ENCODE data around the gene IBA57. TPM values are rescaled to one million over a fixed set of nuclear protein-coding genes. Genes with fewer than 3 reads are reported as not detected.
A peak's percentile ranks its signal among the peaks of the same experiment; 100 is the strongest.

Gene IBA57
- total RNA-seq, 1 experiment from 2014 or later = 4.4 TPM

GRCh38 chr1:228141226-228142044, 24.2 kb upstream of the IBA57 start:
- H3K27ac ChIP-seq = peak overlapping the region; percentile 65; the same call in 1 of the 2 replicates
- H3K4me3 ChIP-seq = peak overlapping the region; percentile 89
- H3K9me3 ChIP-seq (replicated peaks) = no peaks in the 10 kb centered on the region
- no peaks in the 10 kb centered on the region for H3K27me3 ChIP-seq
- no peaks in the 10 kb centered on the region for H3K36me3 ChIP-seq
- DNase-seq = peak; percentile 51 to 52
- peaks cover 16% of the 10 kb centered on the region for H3K4me1 ChIP-seq

GRCh38 chr1:228142155-228142691, 23.4 kb upstream of the IBA57 start:
- Histone ChIP-seq H3K9me3 (replicated peaks) (no peaks in the 10 kb centered on the region), H3K27ac (no peak overlapping the region), H3K27me3 (no peaks in the 10 kb centered on the region), H3K4me1 (peaks cover 16% of the 10 kb centered on the region), H3K36me3 (no peaks in the 10 kb centered on the region), H3K4me3 (no peak overlapping the region; the same call in 1 of the 2 replicates)
- DNase-seq = no peak

GRCh38 chr1:228142701-228143136, 22.9 kb upstream of the IBA57 start:
- DNase-seq = no peak
- H3K4me1 ChIP-seq = peaks cover 16% of the 10 kb centered on the region
- no peak overlapping the region for H3K27ac ChIP-seq
- no peaks in the 10 kb centered on the region for H3K27me3 ChIP-seq
- no peaks in the 10 kb centered on the region for H3K36me3 ChIP-seq
- no peak overlapping the region for H3K4me3 ChIP-seq
- no peaks in the 10 kb centered on the region for H3K9me3 ChIP-seq (replicated peaks)

GRCh38 chr1:228143480-228144192, 22.0 kb upstream of the IBA57 start:
- no peak for DNase-seq
- Histone ChIP-seq H3K27ac (no peak overlapping the region), H3K4me1 (peaks cover 16% of the 10 kb centered on the region)

GRCh38 chr1:228144193-228144992, 21.2 kb upstream of the IBA57 start:
- H3K27ac ChIP-seq = no peak overlapping the region
- no peaks in the 10 kb centered on the region for H3K9me3 ChIP-seq (replicated peaks)
- no peaks in the 10 kb centered on the region for H3K27me3 ChIP-seq
- H3K4me1 ChIP-seq = peaks cover 16% of the 10 kb centered on the region
- no peak overlapping the region for H3K4me3 ChIP-seq
- 0 out of 2 replicates have a peak, but pooled peaks cover 4% of the 10 kb centered on the region for H3K36me3 ChIP-seq
- no peak for DNase-seq

More at GRCh38 chr1:228143480-228144192, 22.0 kb upstream of the IBA57 start:
- H3K36me3 ChIP-seq = 0 out of 2 replicates have a peak, but pooled peaks cover under 1% of the 10 kb centered on the region
- no peak overlapping the region for H3K4me3 ChIP-seq
- H3K9me3 ChIP-seq (replicated peaks) = no peaks in the 10 kb centered on the region
- no peaks in the 10 kb centered on the region for H3K27me3 ChIP-seq

- no peak overlapping the region for H3K4me3 ChIP-seq
- H3K9me3 ChIP-seq (replicated peaks) = no peaks in the 10 kb centered on the region
- H3K27me3 ChIP-seq = no peaks in the 10 kb centered on the region
- 0 out of 2 replicates have a peak, but pooled peaks cover 4% of the 10 kb centered on the region for H3K36me3 ChIP-seq
- H3K4me1 ChIP-seq = peaks cover 21% of the 10 kb centered on the region
- H3K27ac ChIP-seq = no peak overlapping the region
- no peak for DNase-seq
Observed at GRCh38 chr1:228144993-228145343, 20.6 kb upstream of the IBA57 start.

- DNase-seq = no peak
- no peak overlapping the region for H3K4me3 ChIP-seq
Observed at GRCh38 chr1:228145463-228146416, 19.9 kb upstream of the IBA57 start.

GRCh38 chr1:228146417-228147150, 19.0 kb upstream of the IBA57 start:
- Histone ChIP-seq H3K27ac (no peak overlapping the region), H3K27me3 (no peaks in the 10 kb centered on the region), H3K9me3 (replicated peaks) (no peaks in the 10 kb centered on the region), H3K4me1 (peaks cover 16% of the 10 kb centered on the region), H3K4me3 (no peak overlapping the region), H3K36me3 (0 out of 2 replicates have a peak, but pooled peaks cover 4% of the 10 kb centered on the region)
- no peak for DNase-seq

More at GRCh38 chr1:228145463-228146416, 19.9 kb upstream of the IBA57 start:
- Histone ChIP-seq H3K27ac (no peak overlapping the region), H3K9me3 (replicated peaks) (no peaks in the 10 kb centered on the region), H3K27me3 (no peaks in the 10 kb centered on the region), H3K4me1 (peaks cover 22% of the 10 kb centered on the region), H3K36me3 (0 out of 2 replicates have a peak, but pooled peaks cover 4% of the 10 kb centered on the region)

GRCh38 chr1:228147151-228147693, 18.4 kb upstream of the IBA57 start:
- peaks cover 10% of the 10 kb centered on the region for H3K4me1 ChIP-seq
- 0 out of 2 replicates have a peak, but pooled peaks cover 4% of the 10 kb centered on the region for H3K36me3 ChIP-seq

GRCh38 chr1:228147768-228148167, 17.8 kb upstream of the IBA57 start:
- no peaks in the 10 kb centered on the region for H3K9me3 ChIP-seq (replicated peaks)
- peaks cover 6% of the 10 kb centered on the region; the same call in 1 of the 2 replicates for H3K4me1 ChIP-seq
- no peak overlapping the region for H3K4me3 ChIP-seq
- 0 out of 2 replicates have a peak, but pooled peaks cover 4% of the 10 kb centered on the region for H3K36me3 ChIP-seq
- H3K27me3 ChIP-seq = no peaks in the 10 kb centered on the region
- H3K27ac ChIP-seq = no peak overlapping the region
- DNase-seq = no peak

More at GRCh38 chr1:228147151-228147693, 18.4 kb upstream of the IBA57 start:
- H3K27ac ChIP-seq = no peak overlapping the region
- H3K4me3 ChIP-seq = no peak overlapping the region
- no peaks in the 10 kb centered on the region for H3K27me3 ChIP-seq
- no peak for DNase-seq
- no peaks in the 10 kb centered on the region for H3K9me3 ChIP-seq (replicated peaks)

- no peak for DNase-seq
- Histone ChIP-seq H3K9me3 (replicated peaks) (no peaks in the 10 kb centered on the region), H3K27ac (no peak overlapping the region), H3K4me1 (peaks cover 6% of the 10 kb centered on the region; the same call in 1 of the 2 replicates), H3K4me3 (no peak overlapping the region), H3K27me3 (no peaks in the 10 kb centered on the region), H3K36me3 (0 out of 2 replicates have a peak, but pooled peaks cover 4% of the 10 kb centered on the region)
Observed at GRCh38 chr1:228148196-228148861, 17.3 kb upstream of the IBA57 start.

GRCh38 chr1:228148935-228149405, 16.6 kb upstream of the IBA57 start:
- H3K27me3 ChIP-seq = no peaks in the 10 kb centered on the region
- peaks cover 6% of the 10 kb centered on the region; the same call in 1 of the 2 replicates for H3K4me1 ChIP-seq
- no peak for DNase-seq
- H3K4me3 ChIP-seq = no peak overlapping the region
- H3K36me3 ChIP-seq = 0 out of 2 replicates have a peak, but pooled peaks cover 4% of the 10 kb centered on the region
- no peaks in the 10 kb centered on the region for H3K9me3 ChIP-seq (replicated peaks)
- H3K27ac ChIP-seq = no peak overlapping the region

Measured in SJCRH30 (cell line).